Neuronal stem cell (in vitro differentiated cells): ENCODE measurements around the gene CASP2.

ENCODE experiments used
- DNase-seq: peaks from one replicate; pipeline ENCODE4 v3.0.0-alpha.2; 2013; ENCODE audit warnings: low spot score
- H2AFZ ChIP-seq: one replicate; pipeline ENCODE4 v1.6.1; 2013; ENCODE audit warnings: mild to moderate bottlenecking, low read length, inconsistent platforms
- H2AK5ac ChIP-seq: 2 replicates; pipeline ENCODE4 v1.6.1; 2013; ENCODE audit warnings: low read depth, mild to moderate bottlenecking, inconsistent platforms, low read length, moderate library complexity, mixed read lengths
- H2BK120ac ChIP-seq: 2 replicates; pipeline ENCODE4 v1.6.1; 2013; ENCODE audit warnings: low read depth, mild to moderate bottlenecking, inconsistent platforms, low read length, moderate library complexity, mixed read lengths
- H2BK12ac ChIP-seq: one replicate; pipeline ENCODE4 v1.6.1; 2013; ENCODE audit warnings: low read length, inconsistent platforms
- H2BK15ac ChIP-seq: 2 replicates; pipeline ENCODE4 v1.6.1; 2013; ENCODE audit warnings: mild to moderate bottlenecking, low read length, inconsistent platforms, mixed read lengths
- H2BK5ac ChIP-seq: one replicate; pipeline ENCODE4 v1.6.1; 2013; ENCODE audit warnings: inconsistent platforms, mild to moderate bottlenecking, low read length, moderate library complexity
- H3K14ac ChIP-seq: one replicate; pipeline ENCODE4 v1.6.1; 2013; ENCODE audit warnings: low read length, inconsistent platforms
- H3K18ac ChIP-seq: 2 replicates; pipeline ENCODE4 v1.6.1; 2013; ENCODE audit warnings: low read length, inconsistent platforms
- H3K23ac ChIP-seq: 2 replicates; pipeline ENCODE4 v1.6.1; 2013; ENCODE audit warnings: low read depth, mild to moderate bottlenecking, mixed read lengths, low read length, inconsistent platforms; ENCODE audit not compliant: poor library complexity
- H3K27ac ChIP-seq: replicated peaks from 3 replicates; pipeline ENCODE4 v1.5.1; 2013; ENCODE audit warnings: low read length, inconsistent platforms
- H3K27me3 ChIP-seq, 3 experiments: 2 replicates each; pipeline ENCODE4 v1.6.1; 2013; ENCODE audit warnings: low read length in 3 of 3, mild to moderate bottlenecking in 2 of 3, inconsistent platforms in 1 of 3, low read depth in 1 of 3, mixed read lengths in 1 of 3, moderate library complexity in 1 of 3; ENCODE audit not compliant: control insufficient read depth in 3 of 3, insufficient read depth in 3 of 3
- H3K36me3 ChIP-seq, 2 donors: replicated peaks in 1 of 2; 2 replicates each; pipeline ENCODE4 v1.6.1; 2013; ENCODE audit warnings: low read length in 2 of 2; ENCODE audit not compliant: control insufficient read depth in 2 of 2, insufficient read depth in 2 of 2
- H3K4ac ChIP-seq: 2 replicates; pipeline ENCODE4 v1.6.1; 2013; ENCODE audit warnings: inconsistent platforms, mild to moderate bottlenecking, low read length, moderate library complexity
- H3K4me1 ChIP-seq, 2 donors: 1 replicate in 1 of 2; 2 replicates in 1 of 2; pipeline ENCODE4 v1.6.1; 2013; ENCODE audit warnings: low read length in 2 of 2, low read depth in 1 of 2; ENCODE audit not compliant: control insufficient read depth in 2 of 2, insufficient read depth in 1 of 2
- H3K4me2 ChIP-seq: one replicate; pipeline ENCODE4 v1.6.1; 2013; ENCODE audit warnings: mild to moderate bottlenecking, low read length, inconsistent platforms; ENCODE audit not compliant: insufficient read depth, poor library complexity, severe bottlenecking
- H3K4me3 ChIP-seq, 2 donors: 2 replicates each; pipeline ENCODE4 v1.5.1; 2013; ENCODE audit warnings: low read length in 2 of 2, mild to moderate bottlenecking in 2 of 2, inconsistent platforms in 1 of 2, moderate library complexity in 1 of 2
- H3K79me1 ChIP-seq: one replicate; pipeline ENCODE4 v1.6.1; 2013; ENCODE audit warnings: low read depth, mild to moderate bottlenecking, inconsistent platforms, low read length, moderate library complexity
- H3K9ac ChIP-seq: one replicate; pipeline ENCODE4 v1.6.1; 2013; ENCODE audit warnings: mild to moderate bottlenecking, low read depth, low read length, inconsistent platforms; ENCODE audit not compliant: poor library complexity
- H3K9me3 ChIP-seq, 2 donors: replicated peaks in 1 of 2; 2 replicates each; pipeline versions ENCODE3 to v1.6.1; 2013; ENCODE audit warnings: low read length in 2 of 2, mild to moderate bottlenecking in 2 of 2, inconsistent platforms in 1 of 2, low read depth in 1 of 2, mixed read lengths in 1 of 2, moderate library complexity in 1 of 2; ENCODE audit not compliant: control insufficient read depth in 2 of 2, insufficient read depth in 1 of 2
- H4K8ac ChIP-seq: one replicate; pipeline ENCODE4 v1.6.1; 2013; ENCODE audit warnings: low read depth, mild to moderate bottlenecking, inconsistent platforms, low read length, moderate library complexity
- H4K91ac ChIP-seq: one replicate; pipeline ENCODE4 v1.6.1; 2013; ENCODE audit warnings: low read length, low read depth, mild to moderate bottlenecking, inconsistent platforms; ENCODE audit not compliant: poor library complexity
- WGBS, 2 donors: extraction: QIAGEN DNeasy Blood & Tissue Kit; methylation state at CpG; one replicate each; pipeline ENCODE4 v1.1.7; 2013; ENCODE audit warnings: missing lambda C conversion rate in 2 of 2, mixed read lengths in 1 of 2; ENCODE audit not compliant: insufficient read length in 2 of 2, insufficient replicate concordance in 1 of 2; ENCODE audit errors: extremely low coverage in 2 of 2; 5-methylcytosine and 5-hydroxymethylcytosine counted together

Gene CASP2

DNA sequence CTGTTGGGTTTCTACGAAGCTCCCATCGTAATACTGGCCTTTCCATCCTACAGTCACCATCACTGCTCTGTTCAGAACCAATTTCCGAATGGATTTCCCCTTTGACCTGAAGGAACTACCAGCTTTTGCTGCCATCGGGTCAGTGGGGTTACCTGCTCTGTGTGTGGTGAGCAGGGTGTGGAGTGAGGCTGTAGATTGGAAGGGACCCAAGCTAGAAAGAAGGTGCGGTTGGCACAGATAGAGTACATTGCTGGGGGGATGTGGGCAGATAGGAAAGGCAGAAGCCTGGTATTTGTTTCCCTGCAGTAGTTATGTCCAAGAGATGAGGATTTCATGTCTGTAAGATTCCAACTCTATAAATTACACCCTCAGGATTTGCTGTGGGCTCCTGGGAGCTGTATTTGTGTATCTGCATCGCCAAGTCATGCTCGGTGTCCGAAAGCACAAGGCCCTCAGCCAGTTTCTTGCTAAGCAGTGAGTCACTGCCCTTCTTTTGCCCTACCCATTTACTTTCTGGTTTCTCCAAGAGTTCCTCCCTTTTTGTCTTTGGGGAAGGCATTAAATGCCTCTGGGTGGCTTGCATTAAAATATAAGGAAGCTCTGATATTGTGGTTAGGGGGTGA lies 43.1 kb downstream of the CASP2 start:
- H3K4ac ChIP-seq, result no peak overlapping the region
- no CpG with 5 or more reads among the region's 8 CpGs for WGBS, 2 donors
- no peak overlapping the region for H2AFZ ChIP-seq
- DNase-seq, result no peak
- H2AK5ac ChIP-seq, result peak overlapping the region; percentile 40
- H3K27ac ChIP-seq, result no peak overlapping the region
- peak overlapping the region; percentile 22 for H4K91ac ChIP-seq
- no peak overlapping the region for H2BK120ac ChIP-seq
- H2BK5ac ChIP-seq, result no peak overlapping the region
- no peak overlapping the region for H2BK12ac ChIP-seq
- H3K23ac ChIP-seq, result no peak overlapping the region
- H2BK15ac ChIP-seq, result no peak overlapping the region
- no peaks in the 10 kb centered on the region for H3K4me1 ChIP-seq
- H3K9me3 ChIP-seq, result no peaks in the 10 kb centered on the region
- no peaks in the 10 kb centered on the region for H3K36me3 ChIP-seq
- H3K9ac ChIP-seq, result no peak overlapping the region
- no peak overlapping the region for H3K4me3 ChIP-seq
- no peak overlapping the region for H4K8ac ChIP-seq
- H3K27me3 ChIP-seq, result peaks cover 0 to 7% (median 0%) of the 10 kb centered on the region in 3 experiments
- peak overlapping the region; percentile 37 for H3K18ac ChIP-seq
- H3K4me2 ChIP-seq, result no peak overlapping the region
- no peaks in the 10 kb centered on the region for H3K79me1 ChIP-seq
- no peak overlapping the region for H3K14ac ChIP-seq

DNA sequence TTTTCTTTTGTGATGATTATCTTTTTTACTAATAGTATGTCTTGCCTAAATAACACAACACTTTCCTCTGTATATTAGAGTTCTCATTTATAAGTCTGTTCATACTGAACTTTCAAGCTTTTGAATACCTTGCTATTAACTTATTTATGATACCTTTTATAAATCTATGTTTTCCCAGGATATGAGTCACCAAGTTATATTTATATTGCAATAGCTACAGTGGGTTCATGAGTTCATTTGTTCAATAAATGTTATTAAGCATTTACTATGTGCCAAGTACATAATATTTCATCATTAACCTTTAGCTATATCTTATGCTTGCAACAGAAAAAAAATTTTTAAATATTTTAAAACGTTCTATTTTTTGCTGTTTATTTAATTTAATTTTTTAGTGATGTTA lies 46.1 kb downstream of the CASP2 start:
- H4K8ac ChIP-seq, result no peak overlapping the region
- no peak overlapping the region for H2BK120ac ChIP-seq
- H3K23ac ChIP-seq, result no peak overlapping the region
- H4K91ac ChIP-seq, result no peak overlapping the region
- H3K9ac ChIP-seq, result no peak overlapping the region
- no peaks in the 10 kb centered on the region for H3K9me3 ChIP-seq
- H2AFZ ChIP-seq, result no peak overlapping the region
- no peak overlapping the region for H2AK5ac ChIP-seq
- H3K27ac ChIP-seq, result no peak overlapping the region
- H3K4me3 ChIP-seq, result no peak overlapping the region
- no peak for DNase-seq
- H3K14ac ChIP-seq, result no peak overlapping the region
- H2BK15ac ChIP-seq, result no peak overlapping the region
- H3K36me3 ChIP-seq, result no peaks in the 10 kb centered on the region
- H3K18ac ChIP-seq, result no peak overlapping the region
- H2BK12ac ChIP-seq, result no peak overlapping the region
- H3K4ac ChIP-seq, result no peak overlapping the region
- H3K4me2 ChIP-seq, result no peak overlapping the region
- peaks cover 0 to 21% (median 0%) of the 10 kb centered on the region in 3 experiments for H3K27me3 ChIP-seq
- no peaks in the 10 kb centered on the region for H3K4me1 ChIP-seq
- no peak overlapping the region for H2BK5ac ChIP-seq
- no CpG with 5 or more reads among the region's 1 CpG for WGBS, 2 donors
- no peaks in the 10 kb centered on the region for H3K79me1 ChIP-seq

DNA sequence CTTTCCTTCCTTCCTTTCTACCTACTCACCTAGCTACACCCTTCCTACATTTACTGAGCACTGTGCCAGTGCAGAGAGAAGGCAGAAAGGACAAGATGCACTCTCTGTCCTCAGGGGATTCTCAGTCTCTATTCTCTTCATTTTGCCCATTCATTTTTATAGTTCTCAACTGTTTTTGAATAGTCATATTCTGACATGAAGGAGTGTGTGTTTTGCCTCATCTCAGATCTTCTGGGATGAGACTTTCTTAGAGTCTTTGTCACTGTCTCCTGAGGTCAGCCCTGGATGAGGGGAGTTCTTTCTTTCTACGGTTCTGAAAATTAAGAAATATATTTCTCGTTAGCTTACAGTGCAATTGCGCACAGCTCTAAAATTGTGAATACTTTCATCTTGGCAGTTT lies 49.1 kb downstream of the CASP2 start:
- Histone ChIP-seq H2AK5ac (no peak overlapping the region), H3K4me2 (no peak overlapping the region), H4K91ac (no peak overlapping the region), H3K4me1 (no peaks in the 10 kb centered on the region), H3K27me3 (peaks cover 0 to 27% (median 0%) of the 10 kb centered on the region in 3 experiments), H3K36me3 (no peaks in the 10 kb centered on the region), H3K23ac (no peak overlapping the region), H3K4me3 (no peak overlapping the region), H2BK15ac (no peak overlapping the region), H3K9me3 (no peaks in the 10 kb centered on the region), H3K18ac (no peak overlapping the region), H2BK5ac (no peak overlapping the region), H4K8ac (no peak overlapping the region), H3K14ac (no peak overlapping the region), H3K27ac (no peak overlapping the region), H3K79me1 (no peaks in the 10 kb centered on the region), H3K9ac (no peak overlapping the region), H2BK120ac (no peak overlapping the region), H2BK12ac (no peak overlapping the region), H2AFZ (no peak overlapping the region), H3K4ac (no peak overlapping the region)
- no peak for DNase-seq
- no CpG with 5 or more reads among the region's 3 CpGs for WGBS, 2 donors

- no peak overlapping the region for H3K27ac ChIP-seq
- no peak overlapping the region for H3K4ac ChIP-seq
- no peaks in the 10 kb centered on the region for H3K79me1 ChIP-seq
- no CpG with 5 or more reads among the region's 8 CpGs for WGBS, 2 donors
- H3K18ac ChIP-seq, result no peak overlapping the region
- H3K4me2 ChIP-seq, result no peak overlapping the region
- no peak overlapping the region for H2AK5ac ChIP-seq
- H3K4me1 ChIP-seq, result no peaks in the 10 kb centered on the region
- no peak overlapping the region for H2BK120ac ChIP-seq
- peaks cover 0 to 42% (median 0%) of the 10 kb centered on the region in 3 experiments for H3K27me3 ChIP-seq
- H3K23ac ChIP-seq, result no peak overlapping the region
- no peak overlapping the region for H3K9ac ChIP-seq
- H4K8ac ChIP-seq, result no peak overlapping the region
- no peaks in the 10 kb centered on the region for H3K36me3 ChIP-seq
- no peak overlapping the region for H2BK15ac ChIP-seq
- no peak overlapping the region for H2BK5ac ChIP-seq
- H2AFZ ChIP-seq, result no peak overlapping the region
- H3K14ac ChIP-seq, result no peak overlapping the region
- H2BK12ac ChIP-seq, result no peak overlapping the region
- no peak overlapping the region for H3K4me3 ChIP-seq
- H4K91ac ChIP-seq, result no peak overlapping the region
- H3K9me3 ChIP-seq, result no peaks in the 10 kb centered on the region
- no peak for DNase-seq
These were observed 53.7 kb downstream of the CASP2 start for GRCh38 chr7:143341842-143342241.
